Loucy (cell line): ENCODE data around the gene FBXW8.

Experiments used
- H2AFZ ChIP-seq: fragments of 200-600 bp; sonication (generic); 2 replicates; pipeline ENCODE4 v1.6.0; 2016; ENCODE audit warnings: antibody characterized with exemption, mild to moderate bottlenecking, low read length, moderate library complexity
- H3F3A ChIP-seq: fragments of 200-600 bp; 2 replicates; pipeline ENCODE4 v1.6.0; 2016; ENCODE audit warnings: antibody characterized with exemption, low read depth, mild to moderate bottlenecking
- H3K27me3 ChIP-seq: fragments of 200-600 bp; sonication (generic); 2 replicates; pipeline ENCODE4 v1.6.1; 2014; ENCODE audit warnings: low read length, mild to moderate bottlenecking; ENCODE audit not compliant: insufficient read depth, poor library complexity, severe bottlenecking
- H3K36me3 ChIP-seq: fragments of 200-600 bp; sonication (generic); 2 replicates; pipeline ENCODE4 v1.6.1; 2016; ENCODE audit warnings: low read length; ENCODE audit not compliant: insufficient read depth
- H3K4me1 ChIP-seq: fragments of 200-600 bp; sonication (generic); 2 replicates; pipeline ENCODE4 v1.5.1; 2014; ENCODE audit warnings: low read length, mild to moderate bottlenecking; ENCODE audit not compliant: insufficient read depth, poor library complexity, severe bottlenecking
- H3K4me2 ChIP-seq: fragments of 200-600 bp; sonication (generic); 2 replicates; pipeline ENCODE4 v1.6.0; 2014; ENCODE audit warnings: antibody characterized with exemption, low read length, low read depth, mild to moderate bottlenecking; ENCODE audit not compliant: poor library complexity, severe bottlenecking
- H3K4me3 ChIP-seq: fragments of 200-600 bp; sonication (generic); 2 replicates; pipeline ENCODE4 v1.5.1; 2014; ENCODE audit warnings: low read length, mild to moderate bottlenecking, mixed read lengths; ENCODE audit not compliant: poor library complexity, severe bottlenecking
- H3K79me2 ChIP-seq: fragments of 200-600 bp; sonication (generic); 2 replicates; pipeline ENCODE4 v1.6.1; 2014; ENCODE audit warnings: low read length; ENCODE audit not compliant: insufficient read depth
- H3K9ac ChIP-seq: fragments of 200-600 bp; sonication (generic); 2 replicates; pipeline ENCODE4 v1.6.0; 2014; ENCODE audit warnings: mild to moderate bottlenecking, low read depth, low read length, moderate library complexity; ENCODE audit not compliant: poor library complexity, severe bottlenecking
- H3K9me2 ChIP-seq: fragments of 200-600 bp; sonication (generic); replicated peaks from 2 replicates; pipeline ENCODE4 v1.6.1; 2016; ENCODE audit warnings: low read depth, low read length, mixed read lengths
- H3K9me3 ChIP-seq: fragments of 200-600 bp; sonication (generic); 2 replicates; pipeline ENCODE4 v1.6.1; 2014; ENCODE audit warnings: mild to moderate bottlenecking, antibody characterized with exemption, low read length, low read depth; ENCODE audit not compliant: insufficient read depth
- H4K20me1 ChIP-seq: fragments of 200-600 bp; sonication (generic); 2 replicates; pipeline ENCODE4 v1.6.0; 2014; ENCODE audit warnings: antibody characterized with exemption, low read length, mild to moderate bottlenecking; ENCODE audit not compliant: insufficient read depth, poor library complexity, severe bottlenecking
- CTCF ChIP-seq: fragments of 200-600 bp; sonication (generic); conservative IDR thresholded peaks from 2 replicates; pipeline ENCODE4 v1.5.1; 2014; ENCODE audit warnings: mild to moderate bottlenecking, antibody characterized with exemption, low read length
- EZH2phosphoT487 ChIP-seq: fragments of 200-600 bp; IDR thresholded peaks from 2 replicates; pipeline ENCODE4 v1.6.1; 2018; ENCODE audit warnings: antibody characterized with exemption, mild to moderate bottlenecking, moderate library complexity, borderline replicate concordance

FBXW8 gene

GRCh38 chr12:116928504-116928903 lies 17.8 kb downstream of the FBXW8 start:
- peaks cover 34% of the 10 kb centered on the region for H4K20me1 ChIP-seq
- TF ChIP-seq CTCF (no peak), EZH2phosphoT487 (no peak)
- H3K27me3 ChIP-seq, result peaks cover 27% of the 10 kb centered on the region
- H3K4me3 ChIP-seq, result no peak overlapping the region
- no peak overlapping the region for H3K4me2 ChIP-seq
- H3K9me3 ChIP-seq, result no peaks in the 10 kb centered on the region
- H3K9ac ChIP-seq, result no peak overlapping the region
- no peak overlapping the region for H2AFZ ChIP-seq
- H3K9me2 ChIP-seq, result no peaks in the 10 kb centered on the region
- no peaks in the 10 kb centered on the region for H3K36me3 ChIP-seq
- peaks cover 17% of the 10 kb centered on the region for H3K4me1 ChIP-seq
- H3K79me2 ChIP-seq, result no peaks in the 10 kb centered on the region
- no peaks in the 10 kb centered on the region for H3F3A ChIP-seq

- Histone ChIP-seq H3K27me3 (peaks cover 27% of the 10 kb centered on the region), H3K9me3 (no peaks in the 10 kb centered on the region), H3K4me2 (no peak overlapping the region), H3F3A (no peaks in the 10 kb centered on the region), H3K9ac (no peak overlapping the region), H3K79me2 (no peaks in the 10 kb centered on the region), H3K4me1 (peaks cover 14% of the 10 kb centered on the region), H4K20me1 (peaks cover 26% of the 10 kb centered on the region), H3K9me2 (no peaks in the 10 kb centered on the region), H2AFZ (no peak overlapping the region), H3K36me3 (no peaks in the 10 kb centered on the region), H3K4me3 (no peak overlapping the region)
- TF ChIP-seq EZH2phosphoT487, result no peak
- no peak for TF ChIP-seq CTCF
These were observed 19.1 kb downstream of the FBXW8 start for GRCh38 chr12:116929885-116930284.

GRCh38 chr12:116931665-116932064 lies 20.9 kb downstream of the FBXW8 start:
- Histone ChIP-seq H3K79me2 (no peaks in the 10 kb centered on the region), H4K20me1 (peaks cover 8% of the 10 kb centered on the region), H3K9me3 (no peaks in the 10 kb centered on the region), H3K4me3 (no peak overlapping the region), H3K27me3 (peaks cover 12% of the 10 kb centered on the region), H3K9me2 (no peaks in the 10 kb centered on the region), H3K4me2 (no peak overlapping the region), H3K36me3 (no peaks in the 10 kb centered on the region), H3F3A (no peaks in the 10 kb centered on the region), H3K4me1 (peaks cover 6% of the 10 kb centered on the region), H3K9ac (no peak overlapping the region), H2AFZ (no peak overlapping the region)
- TF ChIP-seq CTCF (no peak), EZH2phosphoT487 (no peak)
